ENCODE data around the gene BCAS4.
"Not testable (repeated sequence)": the region's sequence is repeated elsewhere in the genome, so short reads cannot be mapped to it uniquely, and the experiment has no call there.

Gene BCAS4

DNA sequence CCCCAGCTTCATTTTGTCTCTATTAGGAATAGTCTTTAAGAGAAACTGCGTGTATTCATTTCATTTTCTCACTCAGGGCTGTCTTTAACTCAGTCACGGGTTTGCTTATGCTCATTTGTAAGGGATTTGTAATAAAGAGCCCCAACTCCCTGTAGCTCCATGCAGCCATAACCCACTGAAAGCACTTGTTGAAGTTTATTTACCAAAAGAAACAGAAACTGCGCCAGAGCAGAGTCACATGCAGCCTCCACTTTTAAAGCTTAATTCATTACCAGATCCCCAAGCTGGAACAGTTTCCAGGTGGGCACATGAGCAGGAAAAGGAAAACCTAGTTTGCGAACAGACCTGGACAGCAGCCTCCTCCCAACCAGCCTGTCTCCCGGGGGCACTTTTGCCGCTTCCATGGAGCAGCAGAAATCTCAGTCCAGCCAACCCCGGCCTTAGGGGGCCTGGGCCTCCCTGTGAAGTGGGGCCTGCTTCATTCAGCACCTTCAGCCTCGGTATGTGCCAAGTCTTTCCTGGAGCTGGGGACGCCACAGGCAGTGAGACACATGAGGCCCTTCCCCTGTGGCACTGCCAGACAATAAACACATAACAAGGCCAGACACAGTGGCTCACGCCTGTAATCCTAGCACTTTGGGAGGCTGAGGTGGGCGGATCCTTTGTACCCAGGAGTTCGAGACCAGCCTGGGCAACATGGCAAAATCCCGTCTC lies 4.5 kb downstream of the BCAS4 start:
- DNase-seq = no peak

DNA sequence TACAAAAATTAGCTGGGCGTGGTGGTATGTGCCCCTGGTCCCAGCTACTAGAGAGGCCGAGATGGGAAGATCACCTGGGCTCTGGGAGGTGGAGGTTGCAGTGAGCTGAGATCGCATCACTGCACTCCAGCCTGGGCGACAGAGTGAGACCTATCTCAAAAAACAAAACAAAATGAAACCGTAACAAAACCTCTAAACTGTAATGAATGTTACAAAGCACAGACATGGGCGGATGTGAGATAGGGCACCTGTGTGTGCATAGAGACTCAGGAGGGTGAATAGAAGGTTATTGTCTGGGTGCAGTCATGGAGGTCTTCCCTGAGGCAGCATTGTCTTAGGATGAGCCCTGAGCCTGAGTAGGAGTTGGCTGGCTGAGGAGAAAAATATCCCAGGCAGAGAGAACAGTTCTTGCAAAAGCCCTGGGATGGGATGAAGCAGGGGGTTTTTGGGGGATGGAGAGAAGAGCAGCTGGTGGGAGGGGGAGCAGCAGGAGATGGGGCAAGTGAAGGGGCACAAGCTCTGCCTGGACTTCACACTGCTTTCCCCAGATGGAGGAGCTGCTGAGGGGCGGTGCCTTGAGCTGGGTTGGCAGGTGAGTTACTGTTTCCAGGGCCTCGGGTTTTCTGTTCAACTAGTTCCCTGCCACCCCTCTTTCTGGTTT lies 5.2 kb downstream of the BCAS4 start:
- no peak for DNase-seq

DNA sequence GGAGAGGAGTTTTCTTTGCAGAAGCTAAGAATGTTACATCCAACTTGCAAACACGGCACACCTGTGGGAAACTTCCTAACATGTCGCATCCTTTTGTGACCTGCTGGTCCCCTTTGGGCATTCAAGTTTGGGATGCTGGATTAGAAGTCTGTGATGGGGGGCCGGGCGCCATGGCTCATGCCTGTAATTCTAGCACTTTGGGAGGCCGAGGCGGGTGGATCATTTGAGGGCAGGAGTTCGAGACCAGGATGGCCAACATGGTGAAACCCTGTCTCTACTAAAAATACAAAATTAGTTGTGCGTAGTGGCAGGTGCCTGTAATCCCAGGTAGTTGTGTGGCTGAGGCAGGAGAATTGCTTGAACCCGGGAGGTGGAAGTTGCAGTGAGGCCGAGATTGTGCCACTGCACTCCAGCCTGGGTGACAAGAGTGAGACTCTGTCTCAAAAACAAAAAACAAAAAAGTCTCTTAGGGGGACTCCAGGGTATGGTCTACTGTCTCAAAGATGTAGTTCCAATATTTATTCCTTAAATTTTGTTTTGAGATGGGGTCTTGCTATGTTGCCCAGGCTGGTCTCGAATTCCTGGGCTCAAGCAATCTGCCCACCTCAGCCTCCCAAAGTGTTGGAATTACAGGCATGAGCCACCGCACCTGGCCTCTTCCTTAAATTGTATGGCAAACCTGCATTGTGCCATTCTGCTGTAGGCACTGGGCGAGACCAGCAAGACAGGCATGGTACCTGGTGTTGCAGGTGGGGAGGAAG lies 6.3 kb downstream of the BCAS4 start:
- not testable (repeated sequence) for DNase-seq

DNA sequence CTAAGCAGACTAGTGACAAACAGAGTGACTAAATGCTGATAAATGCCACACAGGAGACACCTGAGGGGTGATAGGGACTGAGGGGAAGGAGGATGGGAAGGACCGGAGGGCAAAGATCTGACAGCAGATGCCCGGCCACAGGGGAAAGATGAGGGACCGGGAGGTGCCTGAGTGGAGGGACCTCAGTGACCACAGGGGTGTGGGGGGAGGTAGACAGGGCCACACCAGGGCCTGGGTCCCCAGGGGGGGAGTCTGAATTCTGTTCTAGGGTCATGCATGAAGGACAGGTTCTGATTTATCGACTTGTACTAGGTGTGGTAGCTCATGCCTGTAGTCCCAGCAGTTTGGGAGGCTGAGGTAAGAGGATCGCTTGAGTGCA lies 6.9 kb downstream of the BCAS4 start:
- DNase-seq = no peak

DNA sequence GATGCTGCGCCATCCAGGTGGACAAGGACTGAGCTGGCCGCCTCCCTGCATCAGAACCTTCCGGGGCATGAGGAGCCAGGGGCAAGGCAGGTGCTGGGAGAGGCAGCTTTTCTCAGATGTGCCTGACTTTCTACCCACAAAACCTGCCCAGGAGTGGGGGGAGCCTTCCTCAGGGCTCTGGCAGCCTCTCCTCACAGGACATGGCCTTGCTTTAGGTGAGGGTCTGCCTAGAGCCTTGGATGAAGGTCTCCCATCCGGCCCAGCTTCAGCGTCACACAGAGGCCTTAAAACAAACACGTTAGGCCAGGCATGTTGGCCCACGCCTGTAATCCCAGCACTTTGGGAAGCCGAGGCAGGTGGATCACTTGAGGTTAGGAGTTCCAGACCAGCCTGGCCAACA lies 7.4 kb downstream of the BCAS4 start:
- DNase-seq = no peak

DNA sequence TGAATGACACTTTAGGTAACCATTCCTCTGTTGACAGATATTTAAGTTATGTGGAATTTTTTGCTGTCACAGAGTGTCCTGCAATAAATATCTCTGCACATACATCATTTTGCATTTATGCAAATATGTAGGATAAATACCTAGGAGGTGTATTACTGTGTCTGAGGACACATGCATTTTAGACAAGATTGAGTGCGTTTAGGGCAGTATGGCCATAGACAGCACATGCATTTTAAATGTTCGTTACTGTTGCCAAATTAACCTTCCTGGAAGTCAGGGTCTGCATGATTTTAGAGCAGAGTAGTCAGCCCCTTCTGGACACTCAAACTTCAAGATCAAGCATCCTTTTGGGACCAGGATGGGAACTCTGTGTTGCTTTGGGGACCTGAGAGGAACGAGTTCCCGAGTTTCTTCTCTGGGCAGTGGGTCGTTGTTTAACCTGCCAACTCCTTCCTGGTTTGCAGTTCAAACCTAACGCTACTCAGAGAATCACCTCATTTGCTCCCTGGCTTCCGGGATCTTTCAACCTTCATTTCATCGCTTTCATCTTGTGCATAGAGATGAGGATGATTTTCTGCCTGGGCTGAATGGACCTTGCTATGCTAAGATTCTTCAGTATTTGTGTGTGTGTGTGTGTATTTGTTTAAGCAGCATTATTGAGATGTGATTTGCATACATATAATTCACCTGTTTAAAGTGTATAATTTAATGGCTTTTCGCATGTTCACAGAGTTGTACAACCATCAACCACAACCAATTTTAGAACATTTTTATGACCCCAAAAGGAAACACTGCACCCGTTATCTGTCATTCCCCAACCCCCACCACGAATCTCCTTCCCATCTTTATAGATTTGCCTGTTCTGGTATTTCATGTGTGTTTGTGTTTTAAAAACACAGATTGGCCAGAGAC lies 9.8 kb downstream of the BCAS4 start:
- no peak for DNase-seq

DNA sequence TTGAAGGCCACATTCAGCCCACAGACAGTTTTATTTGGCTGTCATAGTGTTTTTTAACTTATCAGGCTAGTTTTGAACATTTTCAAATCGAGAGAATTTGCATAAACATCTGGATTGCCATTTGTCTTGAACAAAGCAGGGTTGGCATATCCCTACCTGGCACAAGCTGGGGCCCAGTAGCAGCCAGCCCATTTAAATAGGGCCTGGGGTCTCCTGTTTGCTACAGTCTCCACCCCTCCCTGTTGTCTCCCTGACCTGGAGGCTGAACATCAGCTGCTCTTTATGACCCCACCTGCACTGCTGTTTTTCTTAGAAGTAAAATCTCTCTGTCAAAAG lies 10.5 kb downstream of the BCAS4 start:
- no peak for DNase-seq

DNA sequence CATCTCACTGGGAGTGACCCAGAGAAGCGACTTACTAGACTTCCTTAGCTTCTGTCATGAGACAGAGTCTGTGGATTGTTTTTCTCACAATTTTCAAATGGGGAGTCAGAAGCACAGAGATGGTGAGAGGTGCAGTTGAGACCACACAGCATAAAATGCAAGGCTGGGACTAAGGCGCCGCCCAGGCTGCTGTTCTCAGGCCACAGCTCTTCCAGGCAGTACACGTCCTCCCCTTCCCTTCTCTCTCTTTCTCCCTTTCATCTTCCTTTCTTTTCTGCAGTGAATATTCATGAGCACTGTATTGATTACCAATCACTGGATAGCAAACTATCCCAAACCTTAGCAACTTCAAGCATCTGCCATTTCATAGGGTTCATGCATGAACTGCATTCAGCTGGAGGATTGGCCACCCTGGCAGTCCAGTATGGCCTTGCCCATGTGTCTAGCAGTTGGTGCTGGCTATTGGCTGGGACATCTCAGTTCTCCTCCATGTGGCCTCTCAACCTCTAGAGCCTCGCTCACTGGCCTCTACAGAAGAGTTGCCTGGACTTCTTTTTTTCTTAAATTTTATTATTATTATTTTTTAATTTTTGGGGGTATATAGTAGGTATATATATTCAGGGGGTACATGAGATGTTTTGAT lies 11.4 kb downstream of the BCAS4 start:
- no peak for DNase-seq

DNA sequence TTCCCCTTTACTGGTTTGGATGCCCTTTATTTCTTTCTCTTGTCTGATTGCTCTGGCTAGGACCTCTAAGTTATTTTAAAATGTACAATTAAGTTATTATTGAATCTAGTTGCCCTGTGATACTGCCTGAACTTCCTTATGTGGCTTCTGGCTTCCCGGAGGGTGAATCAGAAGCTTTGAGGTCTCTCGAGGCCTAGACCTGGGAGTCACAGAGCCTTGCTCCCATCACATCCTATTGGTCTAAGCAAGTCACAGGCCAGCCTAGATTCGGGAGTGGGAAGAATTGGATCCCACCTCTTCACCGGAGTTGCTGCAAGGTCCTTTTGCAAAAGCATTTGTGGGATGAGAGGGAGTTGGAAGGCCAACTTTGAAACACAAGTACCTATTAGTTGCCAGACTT lies 15.2 kb downstream of the BCAS4 start:
- DNase-seq = no peak

DNA sequence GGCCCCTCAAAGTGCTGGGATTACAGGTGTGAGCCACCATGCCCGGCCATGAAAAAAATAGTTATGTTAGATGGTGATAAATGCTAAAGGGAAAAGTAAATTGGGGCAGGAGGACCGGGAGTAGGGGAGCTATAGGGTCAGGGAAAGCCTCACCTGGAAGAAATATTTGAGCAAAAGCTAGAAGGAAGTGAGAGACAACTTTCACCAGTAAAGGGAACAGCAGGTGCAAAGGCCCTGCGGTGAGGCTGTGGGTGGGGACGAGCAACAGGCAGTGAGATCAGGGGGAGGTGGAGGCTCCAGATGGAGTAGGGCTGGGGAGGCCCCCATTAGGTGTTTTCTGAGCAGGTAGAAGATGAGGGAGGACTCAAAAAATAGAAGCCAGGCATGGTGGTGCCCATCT lies 16.0 kb downstream of the BCAS4 start:
- no peak for DNase-seq

DNA sequence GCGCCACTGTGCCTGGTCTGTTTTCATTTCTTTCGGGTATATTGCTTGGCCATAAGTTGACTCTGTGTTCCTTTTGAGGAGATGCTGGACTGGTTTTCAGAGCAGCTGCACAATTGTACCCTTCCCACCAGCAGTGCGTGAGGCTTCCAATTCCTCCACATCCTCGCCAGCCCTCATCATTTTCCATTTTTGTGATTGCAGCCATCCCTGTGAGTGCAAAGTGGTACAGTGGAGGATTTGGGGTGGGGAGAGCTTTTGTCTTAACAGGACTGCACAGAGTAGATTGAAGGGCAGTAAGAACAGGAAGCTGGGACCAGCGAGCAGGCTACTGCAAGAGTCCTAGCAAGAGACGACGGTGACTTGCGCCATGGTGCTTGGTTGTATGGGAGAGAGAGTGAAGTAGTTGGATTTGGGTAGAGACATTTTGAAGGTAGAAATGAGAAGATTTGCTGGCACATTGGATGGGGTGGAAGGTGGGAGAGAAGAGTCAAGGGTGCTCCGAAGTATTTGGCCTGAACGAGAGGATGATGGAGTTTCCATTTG lies 18.3 kb downstream of the BCAS4 start:
- no peak for DNase-seq

DNA sequence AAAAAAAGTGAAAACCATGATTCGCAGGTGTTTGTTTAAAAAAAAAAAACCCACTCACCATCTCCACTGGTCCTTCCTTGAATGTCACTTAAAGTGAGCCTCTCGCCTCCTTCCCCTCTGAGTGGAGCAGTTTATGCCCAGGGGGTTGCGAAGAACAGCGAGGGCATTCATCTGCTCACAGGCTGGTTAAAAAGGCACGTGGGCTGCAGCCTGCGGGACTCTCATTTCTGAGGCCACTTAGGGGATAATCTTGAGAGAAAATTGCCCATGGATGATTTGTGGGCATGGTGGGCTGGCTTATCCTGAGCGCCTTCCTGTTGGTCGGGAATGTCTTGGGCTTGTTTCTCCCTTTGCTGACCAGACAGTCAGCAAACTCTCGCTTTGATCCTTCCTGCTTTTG lies 18.9 kb downstream of the BCAS4 start:
- no peak for DNase-seq

DNA sequence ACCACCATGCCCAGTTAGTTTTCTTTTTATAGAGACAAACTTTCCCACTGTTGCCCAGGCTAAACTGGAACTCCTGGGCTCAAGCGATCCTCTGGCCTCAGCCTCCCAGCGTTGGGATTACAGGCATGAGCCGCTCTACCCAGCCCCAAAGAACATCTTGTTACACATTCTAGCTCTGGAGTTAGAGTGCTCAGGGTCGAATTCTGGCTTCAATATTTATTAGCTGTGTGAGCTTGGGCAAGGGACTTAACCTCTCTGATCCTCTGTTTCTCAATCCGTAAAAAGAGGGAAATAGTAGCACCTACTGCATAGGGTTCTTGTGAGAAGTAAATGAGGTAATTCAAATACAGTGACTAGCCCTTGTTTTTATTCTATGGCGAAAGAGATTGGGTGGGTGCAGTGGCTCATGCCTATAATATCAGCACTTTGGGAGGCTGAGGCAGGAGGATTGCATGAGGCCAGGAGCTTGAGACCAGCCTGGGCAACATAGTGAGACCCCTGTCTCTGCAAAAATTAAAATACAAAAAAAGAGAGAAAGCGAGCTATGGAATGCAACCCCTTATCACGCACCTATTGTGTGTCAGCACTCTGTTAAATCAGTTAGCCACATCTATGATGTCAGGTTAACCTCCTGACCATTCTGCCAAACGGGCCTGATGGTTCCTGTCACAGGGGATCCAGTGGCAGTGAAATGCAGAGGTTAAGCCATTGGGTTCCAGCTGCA lies 19.7 kb downstream of the BCAS4 start:
- no peak for DNase-seq

DNA sequence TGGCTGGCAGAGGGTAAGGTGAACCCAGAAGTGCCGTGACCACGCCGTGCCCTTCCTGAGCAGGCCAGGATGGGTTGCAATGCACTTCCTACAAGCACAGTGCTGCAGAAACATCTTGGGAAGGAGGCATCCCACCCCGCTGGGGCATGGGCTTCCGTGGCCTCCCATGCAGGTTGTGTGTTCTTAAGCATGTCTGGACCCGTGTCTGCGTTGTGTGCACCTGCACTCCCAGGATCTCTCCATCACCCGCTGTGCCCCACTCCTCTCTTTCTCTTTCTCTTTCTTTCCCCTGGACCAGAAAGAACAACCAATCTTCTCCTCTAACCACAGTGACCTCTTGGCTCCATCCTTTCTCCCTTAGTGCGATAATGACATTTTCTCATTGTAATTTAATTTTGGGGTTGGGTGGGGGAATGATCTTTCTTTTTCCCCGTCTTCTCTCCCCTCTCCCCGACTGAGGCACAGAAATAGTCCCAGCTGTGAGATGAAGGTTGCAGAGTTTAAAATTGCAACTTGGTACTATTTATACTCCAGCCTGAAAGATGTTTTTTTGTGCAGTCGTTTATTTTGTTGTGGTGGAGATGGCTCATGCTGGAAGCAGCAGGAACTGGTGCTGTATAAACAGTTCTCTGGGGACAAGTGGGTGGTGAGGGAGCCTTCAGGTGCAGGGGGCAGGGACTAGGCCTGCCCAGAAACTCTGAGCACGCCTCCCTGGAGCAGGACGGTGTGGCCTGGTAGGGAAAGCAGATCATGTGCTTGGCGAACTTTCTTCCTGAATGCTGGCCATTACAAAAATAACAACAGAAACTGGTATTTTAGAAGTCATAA lies 20.5 kb downstream of the BCAS4 start:
- DNase-seq = no peak

DNA sequence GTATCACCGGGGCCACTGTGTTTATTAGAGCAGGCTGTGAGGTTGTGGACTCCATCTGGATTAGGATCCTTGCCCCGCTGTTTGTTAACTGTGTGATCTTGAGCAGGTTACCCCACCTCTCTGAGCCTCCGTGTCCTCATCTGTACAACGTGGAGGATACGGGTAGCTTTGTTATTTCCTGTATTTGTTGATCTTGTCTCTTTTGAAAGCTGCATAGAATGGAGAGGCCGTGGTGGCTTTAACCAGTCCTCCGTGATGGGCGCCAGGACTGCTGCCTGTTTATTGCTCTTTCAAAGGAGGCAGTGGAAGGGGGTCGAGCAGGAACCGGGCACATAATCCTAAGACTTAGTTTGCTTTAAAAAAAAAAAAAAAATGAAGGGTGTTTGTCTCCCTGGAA lies 22.9 kb downstream of the BCAS4 start:
- no peak for DNase-seq

DNA sequence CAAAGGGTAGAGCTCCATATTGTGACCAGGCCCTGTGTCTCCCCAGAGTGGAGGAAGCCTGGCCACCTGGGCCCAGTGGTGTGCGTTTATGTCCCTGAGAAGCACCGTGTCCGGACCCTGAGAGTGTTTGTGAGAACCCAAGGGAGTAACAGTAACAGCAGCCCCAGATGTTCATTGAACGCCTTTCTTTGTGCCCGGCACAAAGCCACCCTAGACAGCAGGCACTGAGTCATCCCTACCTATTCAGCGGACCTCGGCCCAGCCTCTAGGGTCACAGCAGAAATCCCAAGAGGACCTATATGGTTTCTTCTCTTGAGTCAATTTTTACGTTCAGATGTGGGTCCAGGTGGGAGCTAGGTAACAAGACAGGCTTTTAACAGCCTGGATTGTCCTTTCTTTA lies 24.5 kb downstream of the BCAS4 start:
- DNase-seq = no peak

DNA sequence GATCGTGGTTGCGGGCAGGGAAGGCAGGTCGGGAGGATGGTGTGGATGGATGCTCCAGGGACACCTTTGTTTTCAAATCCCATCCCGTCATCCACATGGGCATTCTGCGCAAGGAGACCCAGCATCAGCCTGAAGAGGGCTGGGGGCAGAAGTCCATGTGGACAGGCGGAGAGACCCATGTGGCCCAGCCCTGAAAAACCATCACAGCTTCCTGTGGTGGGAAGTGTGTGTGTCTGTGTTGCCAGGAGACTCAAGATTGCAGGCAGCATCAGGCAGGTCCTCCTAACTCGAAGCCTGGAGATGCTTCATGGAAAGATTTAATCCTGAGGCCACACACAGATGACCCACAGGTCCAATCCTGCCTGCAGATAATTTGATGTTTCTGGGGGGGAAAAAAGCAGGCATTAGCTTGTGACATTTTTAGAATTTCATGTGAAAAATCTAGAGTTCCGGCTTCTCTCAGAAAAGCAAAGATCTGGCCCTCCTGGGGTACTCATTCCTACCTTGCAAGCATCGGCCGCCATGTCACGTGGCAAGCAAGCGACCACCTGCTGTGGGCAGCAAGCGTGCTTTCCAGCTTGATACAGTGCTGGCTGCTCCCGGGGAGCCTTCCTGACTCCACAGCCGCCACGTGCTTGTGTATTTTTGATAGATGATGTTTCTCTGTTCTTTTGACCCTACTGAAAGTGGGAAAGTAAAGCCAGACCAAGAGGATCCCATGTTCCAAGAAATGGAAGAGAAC lies 25.8 kb downstream of the BCAS4 start:
- no peak for DNase-seq

DNA sequence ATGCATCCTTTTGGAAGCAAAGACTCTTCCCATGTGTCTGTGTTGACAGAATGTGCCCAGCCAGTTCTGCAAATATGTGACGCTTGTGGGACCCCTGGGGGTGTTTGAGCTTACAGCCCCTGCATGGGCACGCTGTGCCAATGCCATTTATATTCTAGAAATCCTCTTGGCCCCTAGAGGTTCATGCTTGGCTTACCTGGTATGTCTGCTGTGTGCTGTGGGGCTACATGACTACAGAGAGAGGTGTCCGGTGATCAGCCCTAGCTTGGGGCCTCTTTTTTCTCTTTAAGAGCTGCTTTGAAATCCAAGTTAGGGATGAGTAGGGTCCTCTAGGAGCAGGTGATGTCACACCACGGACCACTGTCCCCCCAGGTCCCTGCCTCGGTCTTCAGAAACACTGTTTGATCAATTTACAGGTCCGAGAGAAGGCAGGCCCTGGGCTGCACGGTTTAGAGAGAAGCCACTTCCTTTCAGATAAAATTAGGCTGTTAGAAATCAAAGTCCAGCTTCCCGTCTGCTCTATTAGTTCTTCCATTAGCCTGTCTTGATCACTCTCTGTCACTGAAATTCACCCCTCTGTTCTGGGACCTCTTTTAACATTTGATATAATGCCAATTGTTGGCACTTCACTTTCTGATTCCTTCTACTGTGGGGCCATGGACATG lies 26.5 kb downstream of the BCAS4 start:
- DNase-seq = no peak

DNA sequence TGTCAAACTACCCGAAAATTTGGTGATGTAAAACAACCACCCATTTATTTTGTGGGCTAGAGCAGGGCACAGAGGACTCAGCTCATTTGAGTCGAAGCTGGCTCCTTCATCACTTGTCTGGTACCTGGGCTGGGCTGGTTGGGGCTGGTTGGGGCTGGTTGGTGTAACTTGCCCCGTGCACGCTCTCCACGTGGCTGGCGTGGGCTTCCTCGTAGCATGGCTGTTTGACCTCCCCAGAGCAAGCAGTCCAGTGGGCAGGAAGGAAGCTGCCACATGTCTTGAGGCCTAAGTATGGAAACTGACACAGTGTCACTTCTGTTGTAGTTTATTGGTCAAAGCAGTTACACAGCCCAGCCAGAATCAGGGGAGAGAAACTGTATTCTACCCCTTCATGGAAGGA lies 27.1 kb downstream of the BCAS4 start:
- no peak for DNase-seq

DNA sequence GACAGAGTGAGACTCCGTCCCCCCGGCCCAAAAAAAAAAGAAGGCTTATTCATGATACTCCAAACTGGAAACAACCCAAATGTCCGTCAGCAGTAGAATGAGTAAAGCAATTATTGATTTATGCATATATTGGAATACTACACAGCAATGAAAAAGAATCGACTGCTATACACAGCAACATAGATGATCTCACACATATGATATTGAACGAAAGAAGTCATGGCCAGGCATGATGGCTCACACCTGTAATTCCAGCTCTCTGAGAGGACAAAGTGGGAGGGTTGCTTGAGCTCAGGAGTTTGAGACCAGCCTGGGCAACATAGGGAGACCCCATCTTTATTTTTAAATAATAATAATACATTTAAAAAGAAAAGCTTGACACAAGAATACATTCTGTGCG lies 28.5 kb downstream of the BCAS4 start:
- DNase-seq = no peak

Data from activated CD4-positive, CD25-positive, alpha-beta regulatory T cell treated with anti-CD3 and anti-CD28 coated beads, Interleukin-2, amount 50 U/mL, for 72 hours (primary cell).